22Rv1 (cell line): ENCODE measurements around the gene SLC6A20.

Source experiments
- H3K27ac ChIP-seq: fragments of 450-650 bp; 2 replicates; pipeline ENCODE4 v1.5.1; 2017
- ZFX ChIP-seq: fragments of 450-650 bp; IDR thresholded peaks from 2 replicates; pipeline ENCODE4 v1.6.1; 2017; ENCODE audit warnings: antibody characterized with exemption, borderline replicate concordance
- TF ChIP-seq, protein P1 (sequence below): fragments of 450-650 bp; IDR thresholded peaks from 2 replicates; pipeline ENCODE4 v1.5.1; 2017; ENCODE audit warnings: mild to moderate bottlenecking

SLC6A20 gene

DNA sequence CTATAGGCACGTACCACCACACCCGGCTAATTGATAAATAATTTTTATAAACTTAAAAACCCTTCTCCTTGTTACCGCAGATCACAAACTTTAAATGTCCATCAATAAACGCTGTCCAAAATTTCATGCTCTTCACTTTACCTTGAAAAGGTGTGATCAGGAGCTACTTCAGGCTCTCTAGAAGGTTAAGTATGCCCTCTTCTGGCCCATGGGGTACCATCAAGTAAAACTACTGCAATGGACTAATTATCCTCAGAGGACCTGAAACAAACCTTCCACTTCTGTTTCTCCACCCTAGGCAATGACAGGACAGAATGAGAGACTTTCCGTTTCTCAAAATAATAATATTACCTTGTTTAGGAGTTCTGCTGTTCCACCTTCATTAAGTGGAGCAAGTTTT is 36.4 kb upstream of the SLC6A20 start:
- TF ChIP-seq ZFX: no peak
- TF ChIP-seq, protein P1, sequence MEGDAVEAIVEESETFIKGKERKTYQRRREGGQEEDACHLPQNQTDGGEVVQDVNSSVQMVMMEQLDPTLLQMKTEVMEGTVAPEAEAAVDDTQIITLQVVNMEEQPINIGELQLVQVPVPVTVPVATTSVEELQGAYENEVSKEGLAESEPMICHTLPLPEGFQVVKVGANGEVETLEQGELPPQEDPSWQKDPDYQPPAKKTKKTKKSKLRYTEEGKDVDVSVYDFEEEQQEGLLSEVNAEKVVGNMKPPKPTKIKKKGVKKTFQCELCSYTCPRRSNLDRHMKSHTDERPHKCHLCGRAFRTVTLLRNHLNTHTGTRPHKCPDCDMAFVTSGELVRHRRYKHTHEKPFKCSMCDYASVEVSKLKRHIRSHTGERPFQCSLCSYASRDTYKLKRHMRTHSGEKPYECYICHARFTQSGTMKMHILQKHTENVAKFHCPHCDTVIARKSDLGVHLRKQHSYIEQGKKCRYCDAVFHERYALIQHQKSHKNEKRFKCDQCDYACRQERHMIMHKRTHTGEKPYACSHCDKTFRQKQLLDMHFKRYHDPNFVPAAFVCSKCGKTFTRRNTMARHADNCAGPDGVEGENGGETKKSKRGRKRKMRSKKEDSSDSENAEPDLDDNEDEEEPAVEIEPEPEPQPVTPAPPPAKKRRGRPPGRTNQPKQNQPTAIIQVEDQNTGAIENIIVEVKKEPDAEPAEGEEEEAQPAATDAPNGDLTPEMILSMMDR: peak; percentile 24
- no peak overlapping the region for H3K27ac ChIP-seq

DNA sequence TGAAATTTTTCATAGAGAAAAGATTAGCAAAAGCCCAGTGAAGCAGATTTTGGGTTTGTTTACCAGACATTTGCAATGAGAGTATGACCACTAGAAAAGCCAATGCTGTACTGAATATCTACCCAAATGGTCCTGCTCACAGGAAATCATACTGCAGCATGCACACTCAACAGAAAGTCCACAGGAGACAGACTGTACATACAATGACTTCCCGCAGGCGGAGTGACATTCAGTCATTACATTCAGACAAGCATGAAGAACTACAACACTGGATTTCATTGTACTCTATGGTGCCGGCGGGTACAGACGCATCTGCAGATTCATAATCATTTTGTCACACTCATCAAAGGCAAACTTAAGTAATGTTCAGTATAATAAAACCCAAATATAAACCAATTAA is 33.8 kb upstream of the SLC6A20 start:
- no peak for TF ChIP-seq ZFX
- TF ChIP-seq, protein P1: no peak
- H3K27ac ChIP-seq: no peak overlapping the region

DNA sequence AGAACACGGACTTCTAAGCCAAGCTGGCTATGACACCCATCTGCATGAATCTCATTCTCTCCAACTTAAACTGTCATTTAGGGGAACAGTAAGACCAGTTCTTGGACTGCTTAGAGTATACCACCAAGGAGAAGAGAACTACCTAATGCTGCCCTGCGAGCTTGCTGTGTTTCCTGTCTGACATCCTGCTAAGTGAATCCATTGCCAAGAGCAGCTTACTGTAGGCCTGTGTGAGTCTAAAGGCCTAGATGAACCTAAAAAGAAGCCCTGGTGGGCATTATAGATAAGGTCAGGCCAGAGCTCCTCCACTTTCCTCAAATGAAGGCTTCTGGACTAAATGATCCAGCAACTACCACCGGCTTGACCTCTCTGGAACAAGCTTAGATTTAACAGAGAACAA is 30.6 kb upstream of the SLC6A20 start:
- TF ChIP-seq, protein P1: no peak
- no peak for TF ChIP-seq ZFX
- H3K27ac ChIP-seq: no peak overlapping the region

DNA sequence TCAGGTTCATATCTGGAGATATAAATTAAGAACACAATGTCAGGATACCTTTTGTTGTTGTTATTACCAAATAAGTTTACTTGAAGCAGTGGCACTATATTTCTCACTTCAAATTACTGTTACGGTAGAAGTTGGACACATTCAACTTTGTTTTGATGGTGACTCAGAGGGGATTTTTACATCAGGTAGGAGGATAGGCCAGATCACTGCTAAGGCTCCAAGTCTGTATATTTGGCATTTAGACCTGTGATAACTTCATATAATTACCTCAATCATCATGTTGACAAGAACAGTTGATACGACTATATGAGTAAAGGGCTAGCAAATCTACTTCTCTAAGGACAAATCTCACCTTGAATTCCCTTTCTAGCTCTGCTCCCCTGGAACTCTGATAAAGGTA is 30.0 kb upstream of the SLC6A20 start:
- TF ChIP-seq ZFX: no peak
- TF ChIP-seq, protein P1: no peak
- H3K27ac ChIP-seq: no peak overlapping the region

DNA sequence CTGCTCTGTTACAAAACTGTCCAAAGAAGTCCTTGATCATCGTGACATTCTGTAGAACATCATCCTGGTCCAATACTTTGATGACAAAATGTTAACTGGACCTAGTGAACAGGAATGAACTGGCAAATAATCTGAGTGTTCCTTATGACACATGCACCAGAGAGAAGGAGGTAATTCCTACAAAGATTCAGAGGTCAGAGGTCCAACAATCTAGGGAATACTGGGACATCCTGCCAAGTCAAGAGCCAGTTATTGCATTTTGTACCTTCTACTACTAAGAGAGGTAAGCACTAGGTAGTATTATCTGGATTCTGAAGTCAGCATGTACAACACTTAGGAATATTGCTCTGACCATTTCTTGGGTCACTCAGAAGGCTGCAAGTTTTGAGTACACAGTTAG is 24.8 kb upstream of the SLC6A20 start:
- TF ChIP-seq ZFX: no peak
- TF ChIP-seq, protein P1: no peak
- H3K27ac ChIP-seq: no peak overlapping the region

DNA sequence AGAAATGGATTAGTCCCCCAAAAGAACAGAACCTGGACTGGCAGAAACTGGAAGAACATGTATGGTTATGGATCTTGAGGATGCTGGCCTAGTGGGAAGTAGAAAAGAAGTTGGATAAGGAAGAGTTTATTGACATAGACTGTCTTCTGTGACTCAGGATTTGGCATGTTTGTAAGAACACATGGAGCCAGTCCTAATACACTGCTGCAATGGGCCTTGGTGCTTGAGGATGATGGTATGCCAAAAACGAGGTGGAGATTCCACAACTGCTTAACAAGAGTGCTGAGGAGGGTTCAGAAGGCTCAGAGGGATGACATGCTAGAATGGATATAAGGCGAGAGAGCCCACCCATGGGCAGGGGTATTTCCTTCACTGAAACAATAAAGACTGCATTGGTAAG is 23.2 kb upstream of the SLC6A20 start:
- no peak overlapping the region for H3K27ac ChIP-seq
- TF ChIP-seq, protein P1: no peak
- TF ChIP-seq ZFX: no peak

DNA sequence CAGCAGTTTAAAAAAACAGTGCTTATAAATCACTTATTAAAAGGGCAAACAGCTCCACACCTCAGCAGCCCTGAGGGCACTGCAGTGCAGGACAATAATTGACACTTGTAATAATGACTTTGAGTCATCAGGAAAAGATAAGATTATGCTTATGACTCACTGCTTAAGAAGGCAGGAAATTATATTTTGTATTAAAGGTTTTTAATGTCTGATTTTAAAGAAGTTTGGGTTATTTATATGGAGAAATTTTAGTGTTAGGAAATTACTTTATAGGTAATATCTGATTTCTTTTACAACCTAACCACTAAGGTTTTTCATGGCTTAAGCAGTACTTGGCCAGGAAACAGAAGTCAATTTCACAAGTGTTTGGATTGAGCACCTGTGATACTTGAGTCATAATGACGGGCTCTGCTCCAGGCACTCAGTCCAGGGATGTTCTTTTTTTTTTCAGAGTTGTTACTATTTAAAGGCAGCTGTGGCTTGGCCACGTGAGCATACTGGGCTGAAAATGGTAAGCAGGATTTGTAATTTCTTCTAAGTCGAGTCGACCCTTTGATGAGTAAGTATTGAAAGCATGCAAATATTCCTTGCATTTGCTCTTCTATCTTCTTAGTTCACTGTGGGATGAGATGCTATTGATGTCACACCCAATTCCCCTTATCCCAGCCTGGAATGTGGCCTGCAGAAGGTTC is 21.6 kb upstream of the SLC6A20 start:
- peak overlapping the region; percentile 44 for H3K27ac ChIP-seq

More for the DNA sequence above, 21.6 kb upstream of the SLC6A20 start:
- TF ChIP-seq ZFX: no peak
- TF ChIP-seq, protein P1: no peak
